NCI-H146 treated with DMSO at 0.1 percent for 48 hours (cell line): Measurements from ENCODE around the gene ALOX15B.
A peak's percentile ranks its signal among the peaks of the same experiment; 100 is the strongest.
"Not testable (repeated sequence)": the region's sequence is repeated elsewhere in the genome, so short reads cannot be mapped to it uniquely, and the experiment has no call there.

Experiments
- DNase-seq: peaks from one replicate; lab custom pipeline; 2025; ENCODE audit not compliant: unreplicated experiment; lab: John Stamatoyannopoulos, UW

Gene ALOX15B

GRCh38 chr17:8060274-8060673, 21.4 kb downstream of the ALOX15B start:
- DNase-seq: peak; percentile 56

DNA sequence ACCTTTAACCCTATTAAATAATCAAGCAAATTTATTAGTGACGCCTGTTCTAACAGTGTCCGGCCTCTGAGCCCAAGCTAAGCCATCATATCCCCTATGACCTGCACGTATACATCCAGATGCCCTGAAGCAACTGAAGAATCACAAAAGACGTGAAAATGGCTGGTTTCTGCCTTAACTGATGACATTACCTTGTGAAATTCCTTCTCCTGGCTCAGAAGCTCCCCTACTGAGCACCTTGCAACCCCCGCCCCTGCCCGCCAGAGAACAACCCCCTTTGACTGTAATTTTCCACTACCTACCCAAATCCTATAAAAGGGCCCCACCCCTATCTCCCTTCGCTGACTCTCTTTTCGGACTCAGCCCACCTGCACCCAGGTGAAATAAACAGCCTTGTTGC, 23.0 kb downstream of the ALOX15B start:
- DNase-seq: not testable (repeated sequence)

GRCh38 chr17:8062435-8062806, 23.6 kb downstream of the ALOX15B start:
- no peak for DNase-seq

GRCh38 chr17:8062807-8063483, 24.1 kb downstream of the ALOX15B start:
- peak; percentile 10 for DNase-seq

DNA sequence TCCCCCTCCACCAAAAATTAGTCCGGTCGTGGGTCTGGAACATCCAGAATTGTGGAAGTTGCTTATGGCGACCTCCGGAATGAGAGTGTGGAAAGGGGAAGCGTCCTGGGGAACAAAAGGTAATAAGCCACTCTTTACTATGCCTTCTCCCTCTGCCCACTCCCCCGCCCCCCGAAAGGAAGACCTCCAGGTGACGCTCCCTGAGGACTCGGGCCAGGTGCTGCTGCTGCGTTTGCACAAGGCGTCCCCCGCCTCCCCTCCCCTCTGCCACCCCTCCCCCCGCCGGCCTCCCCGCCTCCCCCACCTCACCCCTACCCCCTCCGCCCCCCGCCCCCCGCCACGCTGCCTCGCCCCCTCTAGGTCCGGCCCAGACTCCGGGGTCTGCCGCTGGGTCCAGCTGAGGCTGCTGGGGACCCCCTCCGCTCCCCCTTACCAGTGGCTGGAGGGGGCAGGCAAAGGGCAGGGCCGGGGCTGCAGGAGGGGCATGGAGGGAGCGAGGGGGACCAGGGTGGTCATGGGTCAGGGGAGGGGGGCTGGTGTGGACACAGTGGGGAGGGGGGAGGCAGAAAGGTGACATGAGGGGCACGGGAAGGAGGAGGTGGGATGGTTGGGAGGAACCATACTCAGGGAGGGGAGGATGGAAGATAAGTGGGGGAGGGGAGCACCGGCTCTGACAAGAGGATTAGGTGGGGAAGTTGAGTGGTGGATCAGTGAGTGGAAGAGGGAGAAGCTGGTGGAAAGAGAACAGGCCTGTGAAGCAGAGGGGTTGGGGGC, 25.1 kb downstream of the ALOX15B start:
- DNase-seq: no peak

GRCh38 chr17:8064561-8065019, 25.7 kb downstream of the ALOX15B start:
- DNase-seq: no peak

DNA sequence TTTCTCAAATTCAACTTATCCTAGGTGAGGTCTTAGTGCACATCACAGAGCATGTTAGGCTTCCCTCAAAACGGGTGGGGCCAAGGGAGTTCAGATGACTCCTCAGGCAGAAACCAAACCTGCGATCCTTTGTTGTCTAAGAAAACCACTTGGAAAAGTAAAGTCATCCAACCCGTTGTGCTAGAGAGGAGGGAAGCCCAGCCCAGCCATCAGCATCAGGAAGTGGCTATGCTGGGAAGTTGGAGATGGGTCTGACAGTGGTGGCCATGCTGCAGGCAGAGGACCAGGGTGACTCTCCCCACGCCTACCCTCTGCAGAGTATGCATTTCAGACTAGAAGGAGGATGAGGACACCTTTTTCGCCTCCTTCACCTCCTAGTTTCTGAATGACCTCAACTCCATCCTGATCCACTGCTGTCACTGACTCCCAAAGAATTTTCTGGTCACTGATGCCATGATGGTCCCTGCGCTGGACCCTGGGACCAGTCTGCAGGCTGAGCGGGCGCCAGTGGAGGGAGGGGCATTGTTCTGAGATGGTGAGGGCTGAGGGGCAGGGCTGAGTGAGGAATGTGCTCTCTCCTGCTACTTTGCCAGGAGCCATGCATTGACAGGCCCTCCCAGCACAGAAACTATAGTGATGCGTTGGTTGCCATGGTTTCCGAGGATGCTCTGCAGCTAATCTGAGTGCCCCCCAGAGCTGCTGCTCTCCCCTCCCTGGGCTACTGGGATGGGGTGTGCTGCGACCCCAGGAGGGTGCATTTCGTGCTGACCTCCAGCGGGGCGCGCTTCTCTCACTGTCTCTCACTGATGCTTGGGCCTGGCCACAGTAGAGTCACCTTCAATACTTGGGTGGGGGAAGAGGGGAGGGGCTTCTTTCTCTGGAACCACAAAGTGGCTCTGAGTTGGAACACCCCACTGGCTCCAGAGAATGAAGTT, 28.2 kb downstream of the ALOX15B start:
- no peak for DNase-seq

- no peak for DNase-seq
Observed at GRCh38 chr17:8067806-8068205, 28.9 kb downstream of the ALOX15B start.

DNA sequence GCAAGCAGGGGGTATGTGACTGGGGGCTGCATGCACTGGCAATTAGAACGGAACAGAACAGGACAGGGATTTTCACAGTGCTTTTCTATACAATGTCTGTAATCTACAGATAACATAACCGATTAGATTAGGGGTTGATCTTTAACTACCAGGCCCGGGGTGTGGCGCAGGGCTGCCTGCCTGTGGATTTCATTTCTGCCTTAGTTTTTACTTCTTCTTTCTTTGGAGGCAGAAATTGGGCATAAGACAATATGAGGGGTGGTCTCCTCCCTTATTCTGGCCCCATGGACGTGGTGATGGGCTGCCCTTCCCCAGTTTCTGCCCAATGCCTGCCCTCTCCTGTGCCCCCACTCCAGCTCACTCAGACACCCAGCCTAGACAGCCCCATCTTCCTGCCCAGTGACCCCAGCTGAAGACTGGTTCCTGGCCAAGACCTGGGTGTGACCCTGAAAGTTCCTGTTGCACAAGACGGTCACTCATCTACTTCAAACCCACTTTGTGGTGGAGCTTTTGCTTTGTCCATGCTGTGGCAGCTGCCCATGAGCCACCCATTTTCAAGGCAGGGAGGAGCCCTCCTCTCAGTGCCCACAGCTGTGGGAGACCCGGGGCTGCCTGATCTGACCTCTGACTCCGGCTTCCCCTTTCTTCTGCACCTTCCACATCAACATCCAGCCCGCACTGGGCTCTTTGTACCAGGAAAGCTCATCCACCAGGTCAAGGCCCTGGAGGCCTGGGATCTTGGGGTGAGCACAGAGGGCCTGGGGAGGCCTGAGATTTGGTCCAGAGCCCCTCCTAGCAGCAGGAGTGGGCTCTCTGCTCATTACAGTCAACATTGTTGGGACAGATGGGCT, 30.1 kb downstream of the ALOX15B start:
- DNase-seq: no peak

GRCh38 chr17:8069587-8069860, 30.7 kb downstream of the ALOX15B start:
- DNase-seq: no peak

DNA sequence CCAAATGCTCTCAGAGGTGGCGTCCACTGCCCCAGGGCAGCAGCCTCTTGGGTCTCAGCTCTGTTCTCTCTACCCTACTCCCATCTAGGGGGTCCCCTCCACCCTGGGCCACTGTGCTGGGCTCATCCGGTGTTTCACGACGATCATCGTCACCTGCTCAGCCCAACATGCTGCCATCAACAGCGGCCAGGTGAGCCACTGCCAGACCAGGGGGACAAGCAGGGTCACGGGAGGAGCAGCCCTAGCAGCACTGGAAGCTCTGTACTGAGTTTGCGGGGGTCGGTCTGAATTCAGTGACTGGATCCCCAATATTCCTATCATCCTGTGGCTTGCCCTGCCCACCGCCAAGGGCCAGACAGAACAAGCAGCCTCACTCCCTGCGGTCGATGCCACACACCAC, 32.6 kb downstream of the ALOX15B start:
- no peak for DNase-seq

GRCh38 chr17:8072341-8072728, 33.5 kb downstream of the ALOX15B start:
- DNase-seq: no peak

DNA sequence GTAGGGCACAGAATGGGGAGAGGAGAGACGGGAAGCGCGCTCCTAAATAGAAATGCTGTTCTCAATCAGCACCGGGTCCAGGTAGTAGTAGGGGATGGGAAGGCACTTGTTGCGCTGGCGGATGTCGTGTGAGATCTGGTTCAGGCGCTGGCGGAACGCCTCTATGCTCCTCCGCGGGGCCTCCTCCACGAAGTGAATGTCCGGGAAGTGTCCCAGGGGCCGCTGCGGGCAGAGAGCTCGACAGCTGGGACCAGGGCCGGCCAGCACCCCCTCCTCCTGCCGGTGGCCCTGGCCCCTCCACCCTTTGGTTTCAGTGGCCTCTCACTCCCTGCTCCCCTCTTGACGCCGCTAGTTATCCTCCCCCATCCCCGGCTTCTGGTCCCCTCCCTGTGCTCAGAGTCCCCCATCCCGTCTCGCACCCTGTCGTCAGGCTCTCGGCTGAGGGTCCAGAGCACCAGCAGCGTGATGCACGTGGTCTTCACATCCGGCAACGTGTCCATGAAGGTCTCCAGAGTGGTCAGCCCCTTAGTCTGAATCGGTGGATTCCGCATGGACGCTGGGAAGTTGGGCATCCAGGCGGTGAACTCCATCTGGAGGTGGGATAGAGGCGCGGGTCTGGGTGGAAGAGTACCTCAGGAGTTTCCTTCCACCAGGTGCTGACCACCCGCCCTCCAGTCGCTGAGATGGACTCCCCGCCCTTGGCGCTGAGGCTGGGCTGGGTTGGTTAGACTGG, 34.0 kb downstream of the ALOX15B start:
- DNase-seq: no peak

DNA sequence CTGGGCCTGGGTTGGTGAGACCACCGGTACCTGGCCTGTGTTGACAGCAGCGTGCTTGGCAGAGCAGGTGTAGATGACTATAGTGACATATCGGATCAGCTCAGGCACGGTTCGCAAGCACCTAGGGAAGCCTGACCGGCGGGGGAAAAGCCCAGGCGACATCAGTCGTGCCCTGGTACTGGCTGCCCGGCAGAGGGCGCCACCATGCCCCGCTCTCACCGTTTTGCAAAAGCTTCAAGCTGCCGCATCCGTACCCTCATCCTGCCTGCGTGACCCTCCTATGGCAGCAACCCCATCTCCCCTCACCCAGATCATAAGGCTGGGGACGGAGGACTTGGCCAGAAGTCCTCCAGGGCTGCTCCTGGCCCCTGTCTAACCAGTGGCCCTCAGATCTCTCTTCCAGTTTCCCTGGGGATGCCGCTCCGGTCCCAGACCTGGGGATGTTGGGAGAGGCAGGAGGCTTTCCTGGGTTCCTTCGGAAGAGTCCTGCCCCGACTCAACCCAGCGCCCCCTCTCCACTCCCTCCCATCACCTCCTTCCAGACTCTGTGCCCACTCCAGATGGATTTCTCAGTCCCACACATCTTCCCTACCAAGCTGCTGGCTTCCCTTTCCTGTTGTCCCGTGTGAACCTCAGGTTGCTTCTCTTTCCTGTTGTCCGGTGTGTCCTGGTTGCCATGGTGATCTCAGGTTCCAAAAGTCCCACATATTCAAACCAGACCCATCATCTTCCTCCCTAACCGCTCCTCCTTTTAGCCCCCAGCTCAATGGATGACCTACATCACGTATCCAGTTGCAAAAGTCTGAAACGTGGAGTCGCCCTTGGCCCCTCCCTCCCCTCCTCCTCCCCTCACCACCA, 35.0 kb downstream of the ALOX15B start:
- no peak for DNase-seq

- no peak for DNase-seq
Observed at GRCh38 chr17:8074554-8074953, 35.7 kb downstream of the ALOX15B start.

DNA sequence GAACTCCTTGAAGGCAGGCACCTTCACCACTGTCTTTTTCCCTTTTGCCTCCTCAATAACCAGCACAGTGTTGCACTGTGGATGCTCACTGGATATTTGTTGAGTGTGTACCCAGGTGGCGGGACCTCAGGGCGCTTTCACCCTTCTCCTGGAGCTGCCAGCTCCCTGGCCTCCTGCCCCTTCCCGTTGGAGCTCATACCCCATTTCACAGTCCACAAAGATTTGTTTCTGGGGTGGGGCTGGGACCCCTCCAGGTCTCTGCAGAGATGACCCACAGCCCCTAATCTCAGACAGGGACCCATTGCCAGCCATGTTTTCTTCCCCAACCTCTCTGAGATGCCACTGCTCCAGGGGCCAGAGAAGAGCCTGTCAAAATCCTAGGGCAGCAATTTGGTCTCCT, 36.2 kb downstream of the ALOX15B start:
- no peak for DNase-seq

GRCh38 chr17:8075574-8076342, 36.9 kb downstream of the ALOX15B start:
- DNase-seq: no peak

DNA sequence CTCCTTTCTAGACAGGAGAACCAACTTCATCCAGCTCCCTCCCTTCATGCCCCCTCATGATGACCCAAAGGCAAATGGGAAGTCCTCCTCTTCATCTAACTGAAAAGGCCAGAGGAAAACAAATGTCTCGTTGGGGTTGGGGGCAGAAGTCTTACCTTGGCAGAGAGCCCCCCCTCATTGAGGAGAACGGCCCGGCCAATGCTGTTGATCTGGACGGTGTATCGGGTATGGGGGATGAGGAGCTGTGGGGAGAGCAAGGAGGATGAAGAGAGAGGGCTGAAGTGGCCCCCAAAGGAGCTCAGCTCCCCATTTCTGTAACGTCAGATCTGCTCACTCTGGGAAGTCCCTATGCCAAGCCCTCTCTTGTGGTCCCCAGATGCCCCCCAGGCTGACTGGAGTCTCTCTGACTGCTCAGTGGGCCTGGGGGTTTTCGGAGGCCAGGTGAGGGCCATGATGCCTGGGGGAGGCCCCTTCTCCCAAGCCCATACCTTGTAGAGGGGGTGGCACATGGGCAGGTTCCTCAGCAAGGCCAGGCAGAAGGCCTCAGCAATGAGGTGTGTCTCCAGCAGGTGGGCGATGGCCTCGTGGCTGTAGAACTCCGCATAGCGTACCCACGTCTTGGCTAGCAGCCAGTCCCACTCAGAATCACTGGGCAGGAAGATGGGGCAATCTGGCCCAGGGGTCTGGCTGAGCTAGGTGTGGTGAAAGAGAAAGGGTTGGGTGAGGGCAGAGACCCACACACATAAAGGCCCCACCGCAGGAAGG, 37.8 kb downstream of the ALOX15B start:
- DNase-seq: no peak
